MM.1S (cell line): Measurements from ENCODE around the gene MYO1C.
A peak's percentile ranks its signal among the peaks of the same experiment; 100 is the strongest.
"Not testable (repeated sequence)": the region's sequence is repeated elsewhere in the genome, so short reads cannot be mapped to it uniquely, and the experiment has no call there.

Experiments
- DNase-seq: peaks from one replicate; pipeline ENCODE4 v3.0.0-alpha.2; 2015
- H2AFZ ChIP-seq: fragments of 300-600 bp; sonication (generic); 2 replicates; pipeline ENCODE4 v1.6.0; 2016; ENCODE audit warnings: antibody characterized with exemption, low read length
- H3F3A ChIP-seq: fragments of 300-600 bp; sonication (generic); 2 replicates; pipeline ENCODE4 v1.6.1; 2016; ENCODE audit warnings: mild to moderate bottlenecking, antibody characterized with exemption, low read length, moderate library complexity, mixed read lengths; ENCODE audit not compliant: insufficient read depth
- H3K27ac ChIP-seq: fragments of 300-600 bp; sonication (generic); 2 replicates; pipeline ENCODE4 v1.5.1; 2016; ENCODE audit warnings: mild to moderate bottlenecking, low read length
- H3K27me3 ChIP-seq: fragments of 300-600 bp; sonication (generic); replicated peaks from 2 replicates; pipeline ENCODE4 v1.6.0; 2016; ENCODE audit warnings: low read length; ENCODE audit not compliant: insufficient read depth
- H3K36me3 ChIP-seq: fragments of 300-600 bp; sonication (generic); replicated peaks from 2 replicates; pipeline ENCODE4 v1.6.1; 2016; ENCODE audit warnings: mild to moderate bottlenecking, low read length, mixed read lengths; ENCODE audit not compliant: insufficient read depth
- H3K4me1 ChIP-seq: fragments of 300-600 bp; sonication (generic); 2 replicates; pipeline ENCODE4 v1.6.1; 2016; ENCODE audit warnings: low read length, mixed read lengths
- H3K4me2 ChIP-seq: fragments of 300-600 bp; sonication (generic); 2 replicates; pipeline ENCODE4 v1.6.0; 2016; ENCODE audit warnings: low read depth, low read length
- H3K4me3 ChIP-seq: fragments of 300-600 bp; sonication (generic); 2 replicates; pipeline ENCODE4 v1.5.1; 2016; ENCODE audit warnings: low read length, mixed read lengths
- H3K79me2 ChIP-seq: fragments of 300-600 bp; sonication (generic); 2 replicates; pipeline ENCODE4 v1.6.1; 2016; ENCODE audit warnings: mixed run types, low read length, mixed read lengths
- H3K9ac ChIP-seq: fragments of 300-600 bp; sonication (generic); 2 replicates; pipeline ENCODE4 v1.6.1; 2016; ENCODE audit warnings: low read length, mixed read lengths
- H3K9me2 ChIP-seq: fragments of 300-600 bp; sonication (generic); replicated peaks from 2 replicates; pipeline ENCODE4 v1.6.1; 2016; ENCODE audit warnings: mild to moderate bottlenecking, low read length, mixed read lengths; ENCODE audit not compliant: insufficient read depth
- H3K9me3 ChIP-seq: fragments of 300-600 bp; sonication (generic); replicated peaks from 2 replicates; pipeline ENCODE4 v1.6.1; 2016; ENCODE audit warnings: mild to moderate bottlenecking, low read length, mixed read lengths; ENCODE audit not compliant: insufficient read depth
- H4K20me1 ChIP-seq: fragments of 300-600 bp; sonication (generic); 2 replicates; pipeline ENCODE4 v1.6.1; 2016; ENCODE audit warnings: mild to moderate bottlenecking, low read length, moderate library complexity, mixed read lengths; ENCODE audit not compliant: insufficient read depth
- EZH2 ChIP-seq: fragments of 300-600 bp; sonication (generic); optimal IDR thresholded peaks from 2 replicates; pipeline ENCODE3; 2017; ENCODE audit warnings: low read depth, mild to moderate bottlenecking, antibody characterized with exemption, low read length, mixed read lengths
- EZH2phosphoT487 ChIP-seq: fragments of 300-600 bp; sonication (generic); IDR thresholded peaks from 2 replicates; pipeline ENCODE4 v1.6.1; 2018; ENCODE audit warnings: antibody characterized with exemption, low read length
- TF ChIP-seq, protein P1 (sequence below): fragments of 300-600 bp; sonication (generic); IDR thresholded peaks from 2 replicates; pipeline ENCODE4 v1.5.1; 2016; ENCODE audit warnings: antibody characterized with exemption, low read length, mixed read lengths

The MYO1C gene

DNA sequence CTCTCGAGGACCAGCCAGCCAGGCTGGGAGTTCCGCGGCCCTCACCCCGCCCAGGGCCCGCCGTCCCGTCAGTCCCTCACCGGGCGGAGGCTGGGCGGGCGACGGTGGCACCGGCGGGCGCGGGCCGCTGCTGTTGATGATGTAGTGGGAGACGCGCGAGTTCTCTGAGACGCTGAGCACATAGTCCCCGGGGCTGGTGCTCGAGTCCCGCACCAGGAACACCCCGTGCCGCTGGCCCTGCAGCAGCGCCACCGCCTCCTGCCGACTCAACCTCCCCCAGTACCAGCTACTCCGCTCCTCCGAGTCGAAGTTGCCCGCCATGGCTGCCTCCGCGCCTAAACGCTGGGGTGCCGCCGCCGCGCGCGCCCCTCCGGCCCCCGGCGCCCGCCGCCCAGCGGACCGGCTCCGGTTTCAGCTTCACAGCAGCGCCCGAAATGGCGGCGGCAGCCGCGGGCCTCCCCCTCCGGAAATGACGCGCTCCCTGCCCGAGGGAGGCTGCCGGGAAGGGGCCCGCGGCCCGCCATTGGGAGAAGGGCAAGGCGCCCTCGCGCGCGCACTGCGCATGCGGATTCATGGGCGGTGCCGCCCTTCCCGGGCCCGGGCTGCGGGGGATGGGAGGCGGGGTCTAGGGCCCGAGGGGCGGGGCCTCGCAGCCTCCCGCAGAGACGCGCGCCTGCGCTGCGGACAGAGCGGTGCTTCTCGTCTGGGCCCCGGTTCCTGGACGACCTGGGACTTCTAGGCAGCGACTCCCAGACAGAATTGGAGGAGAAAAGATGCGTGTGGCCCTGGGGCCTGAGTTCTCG is 36.5 kb downstream of the MYO1C start, which contains the start of gene CRK:
Gene CRK (minus strand): TSS at position 436 of the 803 bp plus-strand sequence. CDS start 115 bp downstream, at position 321.
- Histone ChIP-seq H3K4me3 (peak within 1 kb of the TSS; percentile 99), H3K4me2 (peak within 1 kb of the TSS; percentile 95), H3K36me3 (no peaks in the 10 kb centered on the region), H3K9ac (peak within 1 kb of the TSS; percentile 96), H3K27ac (peak within 1 kb of the TSS; percentile 71), H3K9me3 (no peaks in the 10 kb centered on the region), H3K27me3 (no peaks in the 10 kb centered on the region), H2AFZ (peak within 1 kb of the TSS; percentile 94), H3K4me1 (peaks cover 9% of the 10 kb centered on the region; the same call in 1 of the 2 replicates), H3K9me2 (no peaks in the 10 kb centered on the region), H3F3A (peaks cover 4% of the 10 kb centered on the region; the same call in 1 of the 2 replicates), H4K20me1 (0 out of 2 replicates have a peak, but pooled peaks cover 4% of the 10 kb centered on the region), H3K79me2 (peaks cover 50% of the 10 kb centered on the region)
- peak; percentile 97 for DNase-seq
- TF ChIP-seq EZH2phosphoT487, result no peak

DNA sequence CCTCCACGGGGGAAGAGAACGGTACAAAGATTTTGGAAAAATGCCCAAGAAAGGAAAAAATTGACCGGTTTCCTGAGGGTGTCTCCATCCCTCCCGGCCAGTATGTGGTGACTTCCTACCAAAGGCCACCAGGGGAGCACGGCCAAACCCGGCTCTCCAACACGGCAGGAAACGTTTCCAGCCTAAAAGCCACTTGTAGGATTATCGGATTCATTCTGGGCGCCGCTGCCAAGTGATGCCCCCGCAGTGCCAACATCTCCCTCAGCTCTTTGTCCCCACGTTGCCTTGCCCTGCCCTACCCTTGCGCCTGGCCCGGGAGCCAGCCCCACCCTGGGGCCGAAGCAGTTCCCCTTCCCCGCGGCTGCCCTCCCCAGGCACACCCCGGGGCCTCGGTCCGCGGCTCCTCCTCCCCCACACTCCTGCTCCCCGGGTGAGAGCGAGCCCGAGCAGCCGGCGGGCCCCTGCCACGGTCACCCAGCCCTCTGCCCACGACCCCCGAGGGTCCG is 37.1 kb downstream of the MYO1C start:
- TF ChIP-seq, protein P1, sequence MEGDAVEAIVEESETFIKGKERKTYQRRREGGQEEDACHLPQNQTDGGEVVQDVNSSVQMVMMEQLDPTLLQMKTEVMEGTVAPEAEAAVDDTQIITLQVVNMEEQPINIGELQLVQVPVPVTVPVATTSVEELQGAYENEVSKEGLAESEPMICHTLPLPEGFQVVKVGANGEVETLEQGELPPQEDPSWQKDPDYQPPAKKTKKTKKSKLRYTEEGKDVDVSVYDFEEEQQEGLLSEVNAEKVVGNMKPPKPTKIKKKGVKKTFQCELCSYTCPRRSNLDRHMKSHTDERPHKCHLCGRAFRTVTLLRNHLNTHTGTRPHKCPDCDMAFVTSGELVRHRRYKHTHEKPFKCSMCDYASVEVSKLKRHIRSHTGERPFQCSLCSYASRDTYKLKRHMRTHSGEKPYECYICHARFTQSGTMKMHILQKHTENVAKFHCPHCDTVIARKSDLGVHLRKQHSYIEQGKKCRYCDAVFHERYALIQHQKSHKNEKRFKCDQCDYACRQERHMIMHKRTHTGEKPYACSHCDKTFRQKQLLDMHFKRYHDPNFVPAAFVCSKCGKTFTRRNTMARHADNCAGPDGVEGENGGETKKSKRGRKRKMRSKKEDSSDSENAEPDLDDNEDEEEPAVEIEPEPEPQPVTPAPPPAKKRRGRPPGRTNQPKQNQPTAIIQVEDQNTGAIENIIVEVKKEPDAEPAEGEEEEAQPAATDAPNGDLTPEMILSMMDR, result peak; percentile 69
- TF ChIP-seq EZH2, result no peak
- H3K27ac ChIP-seq, result peak overlapping the region; percentile 71
- DNase-seq, result peak; percentile 55
- H3K9ac ChIP-seq, result peak overlapping the region; percentile 96
- H3K4me2 ChIP-seq, result peak overlapping the region; percentile 95
- H3K4me3 ChIP-seq, result peak overlapping the region; percentile 99
- H4K20me1 ChIP-seq, result 0 out of 2 replicates have a peak, but pooled peaks cover 4% of the 10 kb centered on the region
- no peaks in the 10 kb centered on the region for H3K9me2 ChIP-seq
- no peaks in the 10 kb centered on the region for H3K9me3 ChIP-seq
- H3K4me1 ChIP-seq, result peaks cover 9% of the 10 kb centered on the region; the same call in 1 of the 2 replicates
- peaks cover 56% of the 10 kb centered on the region for H3K79me2 ChIP-seq
- H2AFZ ChIP-seq, result peak overlapping the region; percentile 89
- H3K36me3 ChIP-seq, result no peaks in the 10 kb centered on the region
- H3K27me3 ChIP-seq, result no peaks in the 10 kb centered on the region
- H3F3A ChIP-seq, result peaks cover 4% of the 10 kb centered on the region; the same call in 1 of the 2 replicates

DNA sequence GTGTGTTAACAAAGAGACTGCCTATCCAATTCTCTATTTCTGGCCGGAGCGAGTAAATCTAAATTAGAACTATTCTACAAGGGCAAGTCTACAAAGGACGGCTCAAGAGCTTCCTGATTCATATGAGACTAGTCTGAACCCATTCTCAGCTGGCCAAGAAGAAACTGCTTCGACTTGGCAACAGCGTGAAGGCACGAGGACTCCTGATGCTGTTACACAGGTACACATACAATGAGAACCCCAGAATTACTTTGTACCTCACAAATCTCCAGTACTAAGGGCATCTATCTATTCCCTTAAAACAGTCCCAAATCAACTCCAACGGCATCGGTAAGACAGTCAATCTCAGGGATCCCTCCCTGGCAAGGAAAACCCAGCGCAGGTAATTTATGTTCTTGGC is 37.9 kb downstream of the MYO1C start:
- no peak for TF ChIP-seq EZH2
- TF ChIP-seq, protein P1, result no peak
- no peak for TF ChIP-seq EZH2phosphoT487
- H3K9me2 ChIP-seq, result no peaks in the 10 kb centered on the region
- peak overlapping the region; percentile 99 for H3K4me3 ChIP-seq
- no peaks in the 10 kb centered on the region for H3K27me3 ChIP-seq
- no peak for DNase-seq
- peaks cover 4% of the 10 kb centered on the region; the same call in 1 of the 2 replicates for H3F3A ChIP-seq
- peaks cover 9% of the 10 kb centered on the region; the same call in 1 of the 2 replicates for H3K4me1 ChIP-seq
- H4K20me1 ChIP-seq, result 0 out of 2 replicates have a peak, but pooled peaks cover 4% of the 10 kb centered on the region
- H3K27ac ChIP-seq, result no peak overlapping the region
- peak overlapping the region; percentile 96; the same call in 1 of the 2 replicates for H3K9ac ChIP-seq
- no peaks in the 10 kb centered on the region for H3K9me3 ChIP-seq
- peaks cover 64% of the 10 kb centered on the region for H3K79me2 ChIP-seq
- H3K36me3 ChIP-seq, result no peaks in the 10 kb centered on the region
- peak overlapping the region; percentile 95 for H3K4me2 ChIP-seq
- no peak overlapping the region for H2AFZ ChIP-seq

DNA sequence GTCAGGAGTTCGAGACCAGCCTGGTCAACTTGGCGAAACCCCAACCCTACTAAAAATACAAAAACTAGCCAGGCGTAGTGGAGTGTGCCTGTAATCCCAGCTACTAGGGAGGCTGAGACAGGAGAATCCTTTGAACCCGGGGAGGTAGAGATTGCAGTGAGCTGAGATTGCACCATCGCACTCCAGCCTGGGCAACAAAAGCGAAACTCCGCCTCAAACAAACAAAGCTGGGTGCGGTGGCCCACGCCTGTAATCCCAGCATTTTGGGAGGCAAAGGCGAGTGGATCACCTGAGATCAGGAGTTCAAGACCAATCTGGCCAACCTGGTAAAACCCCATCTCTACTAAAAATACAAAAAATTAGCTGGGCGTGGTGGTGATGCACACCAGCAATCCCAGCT is 38.8 kb downstream of the MYO1C start:
- H3F3A ChIP-seq, H3K36me3 ChIP-seq, H3K4me1 ChIP-seq, H3K9me3 ChIP-seq, DNase-seq, H3K27me3 ChIP-seq, H4K20me1 ChIP-seq, H3K9ac ChIP-seq, H3K9me2 ChIP-seq, H3K27ac ChIP-seq, H2AFZ ChIP-seq, H3K4me3 ChIP-seq, H3K4me2 ChIP-seq: not testable (repeated sequence)
- H3K79me2 ChIP-seq, result peaks cover 73% of the 10 kb centered on the region
